ENCODE results near the gene SMG6. TPM values are rescaled to one million over a fixed set of nuclear protein-coding genes. Genes with fewer than 3 reads are reported as not detected.

SMG6 gene
- total and polyA plus RNA-seq, 2 of the 8 experiments (the other 6 are each of a cell fraction or from before 2014, with no cell fraction given): 18.5 to 25.2 TPM

DNA sequence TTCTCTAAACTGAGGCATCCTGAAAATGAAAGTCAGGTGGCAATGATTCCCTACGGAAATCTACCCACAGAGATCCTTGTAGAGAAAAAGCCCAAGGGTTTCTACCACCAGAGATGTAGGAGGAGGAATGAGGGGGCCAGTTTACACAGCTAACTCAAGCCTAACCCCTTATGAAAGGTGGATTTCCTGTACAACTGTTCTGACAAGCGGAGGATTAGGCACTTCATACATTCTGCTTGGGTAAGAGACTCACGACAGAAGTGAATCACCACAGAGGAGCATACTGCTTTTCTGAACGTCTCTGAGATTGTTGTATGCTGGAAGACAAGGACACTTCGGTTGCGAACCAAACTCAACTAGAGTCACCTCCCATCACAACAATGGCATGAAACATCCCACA lies 72.7 kb downstream of the SMG6 start:
- ChIA-PET CTCF (ENCODE audit: partially characterized antibody) (interaction anchor here (0.6 to 3.6 kb wide), 34 partner anchors 8 to 583 kb away, joined by 3 to 16 read pairs (median 4); no protein-coding TSS in a partner anchor), POLR2A (ENCODE audit: partially characterized antibody) (interaction anchor here (0.6 to 1.6 kb wide), 3 partner anchors 9 to 185 kb away, joined by 3 to 4 read pairs (median 3); no protein-coding TSS in a partner anchor)
- 94% methylated on average over 6 of the region's 6 CpGs; no CpG with 5 or more reads in 1 of the 2 experiments for WGBS, 2 experiments (ENCODE audit: extremely low coverage in 1 of 2, insufficient coverage in 1 of 2, insufficient read length in 1 of 2, insufficient replicate concordance in 2 of 2, low coverage in 1 of 2, low lambda C conversion rate in 2 of 2, missing lambda C conversion rate in 1 of 2)
- Histone ChIP-seq H3K4me3 (ENCODE audit: extremely low read depth in 1 of 4, insufficient read depth in 2 of 4, low read depth in 3 of 4, low read length in 4 of 4) (no peak overlapping the region), H3K23me2 (ENCODE audit: low read depth, low read length) (no peaks in the 10 kb centered on the region), H4K20me1 (replicated peaks in 1 of 2; ENCODE audit: control insufficient read depth in 1 of 2, insufficient read depth in 2 of 2, low read length in 2 of 2) (peaks cover 0 to 10% of the 10 kb centered on the region in 2 experiments), H2BK120ac (replicated peaks; ENCODE audit: low read depth, low read length) (no peak overlapping the region), H3K27me3 (replicated peaks in 1 of 4; ENCODE audit: control insufficient read depth in 3 of 4, extremely low read depth in 1 of 4, insufficient read depth in 3 of 4, low read length in 3 of 4) (no peaks in the 10 kb centered on the region), H3K14ac (ENCODE audit: insufficient read length) (no peak overlapping the region), H3K36me3 (ENCODE audit: control insufficient read depth in 2 of 4, insufficient read depth in 4 of 4, low read length in 3 of 4) (no peaks in the 10 kb centered on the region; a peak in 1 of 8 replicates), H2BK12ac (ENCODE audit: low read depth, low read length) (no peak overlapping the region), H2BK5ac (ENCODE audit: low read depth, low read length) (no peak overlapping the region), H4K8ac (ENCODE audit: extremely low read depth, insufficient read depth, low read length) (no peak overlapping the region), H2BK20ac (ENCODE audit: low read length) (no peak overlapping the region), H3K79me1 (ENCODE audit: low read depth, low read length) (no peaks in the 10 kb centered on the region), H2AFZ (ENCODE audit: low read length) (no peak overlapping the region), H3K23ac (ENCODE audit: insufficient read length) (no peak overlapping the region), H2BK15ac (ENCODE audit: low read length) (no peak overlapping the region), H3K79me2 (ENCODE audit: control insufficient read depth in 1 of 2, insufficient read depth in 2 of 2, low read length in 2 of 2) (no peaks in the 10 kb centered on the region), H3K9me3 (ENCODE audit: insufficient read depth in 2 of 2, low read depth in 1 of 2, low read length in 1 of 2) (no peaks in the 10 kb centered on the region), H4K5ac (ENCODE audit: insufficient read length, low read depth, low read length) (no peak overlapping the region), H3K56ac (replicated peaks; ENCODE audit: insufficient read length, low read depth, low read length) (no peak overlapping the region), H4K91ac (replicated peaks; ENCODE audit: insufficient read length, low read length) (no peak overlapping the region), H3K4ac (replicated peaks; ENCODE audit: insufficient read length, low read depth, low read length) (no peak overlapping the region), H3K27ac (ENCODE audit: low read depth, low read length) (no peak overlapping the region), H3K4me1 (replicated peaks in 1 of 4; ENCODE audit: control insufficient read depth in 3 of 4, insufficient read depth in 4 of 4, low read length in 3 of 4) (no peaks in the 10 kb centered on the region), H2AK5ac (ENCODE audit: low read depth, low read length) (no peak overlapping the region), H3K4me2 (ENCODE audit: insufficient read depth in 1 of 2, low read depth in 2 of 2, low read length in 2 of 2) (no peak overlapping the region), H3K9ac (replicated peaks in 1 of 4; ENCODE audit: extremely low read depth in 1 of 4, low read depth in 3 of 4, low read length in 3 of 4) (no peak overlapping the region), H3K18ac (ENCODE audit: extremely low read depth, low read length) (no peak overlapping the region)
- FAIRE-seq (no peak), DNase-seq (ENCODE audit: low read depth in 1 of 2, low spot score in 2 of 2) (no peak)
- TF ChIP-seq SAP30 (IDR thresholded peaks at IDR 0.05; ENCODE audit: insufficient read depth, insufficient replicate concordance, low read length): no peak
- no peak for TF ChIP-seq CTBP2 (IDR thresholded peaks at IDR 0.05; ENCODE audit: borderline replicate concordance, insufficient read depth, insufficient read length, low read length)
- TF ChIP-seq CBX8 (IDR thresholded peaks at IDR 0.05; ENCODE audit: borderline replicate concordance, low read depth, low read length): no peak
